Right lobe of liver (tissue), 4 donors: ENCODE data around the gene HES2.
"Not testable (repeated sequence)": the region's sequence is repeated elsewhere in the genome, so short reads cannot be mapped to it uniquely, and the experiment has no call there.

Source experiments
- POLR2A ChIP-seq: fragments of 450-650 bp; IDR thresholded peaks from one replicate; pipeline ENCODE4 v1.6.1; 2017; ENCODE audit warnings: antibody characterized with exemption, mild to moderate bottlenecking
- TF ChIP-seq, protein P1 (sequence below), 4 donors: fragments of 200-600 bp in 3 of 4; fragments of 450-650 bp in 1 of 4; IDR thresholded peaks; one replicate each; pipeline versions ENCODE4 v1.5.1 to v1.8.0; 2016 to 2022; ENCODE audit warnings: antibody characterized with exemption in 4 of 4, mild to moderate bottlenecking in 2 of 4
- donor health status: DM: no; HTN: no; CAD: no.
- donor health status: DM: no; HTN: no; CAD: no.
- donor health status: DM: no; HTN: yes; CAD: no.

DNA sequence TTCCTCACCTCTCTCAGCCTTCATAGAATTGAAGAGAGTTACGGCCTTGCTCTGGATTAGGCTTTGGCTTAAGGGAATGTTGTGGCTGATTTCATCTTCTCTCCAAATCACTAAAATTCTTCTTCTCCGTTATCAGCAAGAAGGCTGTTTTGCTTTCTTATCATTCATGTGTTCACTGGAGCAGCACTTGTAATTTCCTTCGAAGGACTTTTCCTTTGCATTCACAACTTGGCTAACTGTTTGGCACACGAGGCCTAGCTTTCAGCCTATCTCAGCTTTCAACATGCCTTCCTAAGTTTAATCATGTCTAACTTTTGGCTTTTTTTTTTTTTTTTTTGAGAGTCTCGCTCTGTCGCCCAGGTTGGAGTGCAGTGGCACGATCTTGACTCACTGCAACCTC lies 47.5 kb downstream of the HES2 start:
- TF ChIP-seq, protein P1, sequence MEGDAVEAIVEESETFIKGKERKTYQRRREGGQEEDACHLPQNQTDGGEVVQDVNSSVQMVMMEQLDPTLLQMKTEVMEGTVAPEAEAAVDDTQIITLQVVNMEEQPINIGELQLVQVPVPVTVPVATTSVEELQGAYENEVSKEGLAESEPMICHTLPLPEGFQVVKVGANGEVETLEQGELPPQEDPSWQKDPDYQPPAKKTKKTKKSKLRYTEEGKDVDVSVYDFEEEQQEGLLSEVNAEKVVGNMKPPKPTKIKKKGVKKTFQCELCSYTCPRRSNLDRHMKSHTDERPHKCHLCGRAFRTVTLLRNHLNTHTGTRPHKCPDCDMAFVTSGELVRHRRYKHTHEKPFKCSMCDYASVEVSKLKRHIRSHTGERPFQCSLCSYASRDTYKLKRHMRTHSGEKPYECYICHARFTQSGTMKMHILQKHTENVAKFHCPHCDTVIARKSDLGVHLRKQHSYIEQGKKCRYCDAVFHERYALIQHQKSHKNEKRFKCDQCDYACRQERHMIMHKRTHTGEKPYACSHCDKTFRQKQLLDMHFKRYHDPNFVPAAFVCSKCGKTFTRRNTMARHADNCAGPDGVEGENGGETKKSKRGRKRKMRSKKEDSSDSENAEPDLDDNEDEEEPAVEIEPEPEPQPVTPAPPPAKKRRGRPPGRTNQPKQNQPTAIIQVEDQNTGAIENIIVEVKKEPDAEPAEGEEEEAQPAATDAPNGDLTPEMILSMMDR (IDR thresholded peaks at IDR 0.05), result not testable (repeated sequence)
- TF ChIP-seq POLR2A, result not testable (repeated sequence)
